ENCODE data around the gene PPP3R1. TPM values are rescaled to one million over a fixed set of nuclear protein-coding genes. Genes with fewer than 3 reads are reported as not detected.

PPP3R1 gene
- total RNA-seq, 1 donor from 2014 or later: 65.7 TPM

GRCh38 chr2:68157402-68158133 lies 94.8 kb downstream of the PPP3R1 start, which contains the start of gene PNO1:
TSS of gene PNO1 (plus strand) at chr2:68157888. CDS start at chr2:68157935, 47 bp downstream.
- Mint-ChIP-seq H3K27me3 (ENCODE audit: unreplicated experiment) (peaks cover 4% of the 10 kb centered on the region), H3K36me3 (ENCODE audit: low read depth, unreplicated experiment) (peaks cover 12% of the 10 kb centered on the region), H3K9me3 (ENCODE audit: unreplicated experiment) (no peaks in the 10 kb centered on the region), H3K27ac (ENCODE audit: unreplicated experiment) (peak within 1 kb of the TSS; percentile 100), H3K4me3 (ENCODE audit: unreplicated experiment) (peak within 1 kb of the TSS; percentile 95), H3K4me1 (ENCODE audit: unreplicated experiment) (peaks cover 26% of the 10 kb centered on the region)
- peak; percentile 94 for DNase-seq (ENCODE audit: low spot score)
- TF ChIP-seq, protein P1, sequence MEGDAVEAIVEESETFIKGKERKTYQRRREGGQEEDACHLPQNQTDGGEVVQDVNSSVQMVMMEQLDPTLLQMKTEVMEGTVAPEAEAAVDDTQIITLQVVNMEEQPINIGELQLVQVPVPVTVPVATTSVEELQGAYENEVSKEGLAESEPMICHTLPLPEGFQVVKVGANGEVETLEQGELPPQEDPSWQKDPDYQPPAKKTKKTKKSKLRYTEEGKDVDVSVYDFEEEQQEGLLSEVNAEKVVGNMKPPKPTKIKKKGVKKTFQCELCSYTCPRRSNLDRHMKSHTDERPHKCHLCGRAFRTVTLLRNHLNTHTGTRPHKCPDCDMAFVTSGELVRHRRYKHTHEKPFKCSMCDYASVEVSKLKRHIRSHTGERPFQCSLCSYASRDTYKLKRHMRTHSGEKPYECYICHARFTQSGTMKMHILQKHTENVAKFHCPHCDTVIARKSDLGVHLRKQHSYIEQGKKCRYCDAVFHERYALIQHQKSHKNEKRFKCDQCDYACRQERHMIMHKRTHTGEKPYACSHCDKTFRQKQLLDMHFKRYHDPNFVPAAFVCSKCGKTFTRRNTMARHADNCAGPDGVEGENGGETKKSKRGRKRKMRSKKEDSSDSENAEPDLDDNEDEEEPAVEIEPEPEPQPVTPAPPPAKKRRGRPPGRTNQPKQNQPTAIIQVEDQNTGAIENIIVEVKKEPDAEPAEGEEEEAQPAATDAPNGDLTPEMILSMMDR (IDR thresholded peaks at IDR 0.05; ENCODE audit: unreplicated experiment): no peak

DNA sequence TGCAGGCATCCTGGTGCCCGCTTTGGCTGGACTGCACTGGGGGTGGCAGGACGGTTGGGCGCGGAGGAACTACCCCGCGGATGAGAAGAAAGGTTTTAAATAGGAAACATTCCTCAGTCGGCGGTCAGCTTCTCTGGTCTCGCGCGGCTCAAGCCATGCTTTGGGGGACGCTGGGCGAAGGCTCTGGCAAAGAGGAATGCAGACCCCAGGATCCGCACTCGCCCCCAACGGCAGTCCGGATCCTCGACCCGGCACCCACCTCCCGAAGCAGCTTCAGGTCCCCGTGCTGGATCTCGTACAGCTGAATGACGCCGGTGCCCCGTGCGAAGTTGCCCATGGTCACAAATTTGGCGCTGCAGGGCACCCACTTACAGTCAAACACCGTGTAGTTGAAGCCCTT lies 95.3 kb downstream of the PPP3R1 start:
- peak overlapping the region; percentile 100 for H3K27ac Mint-ChIP-seq (ENCODE audit: unreplicated experiment)

GRCh38 chr2:68156419-68156818 lies 95.9 kb downstream of the PPP3R1 start:
- peaks cover 7% of the 10 kb centered on the region for H3K36me3 Mint-ChIP-seq (ENCODE audit: low read depth, unreplicated experiment)
- TF ChIP-seq, protein P1 (IDR thresholded peaks at IDR 0.05; ENCODE audit: unreplicated experiment): no peak
- H3K27me3 Mint-ChIP-seq (ENCODE audit: unreplicated experiment): peaks cover 4% of the 10 kb centered on the region
- H3K27ac Mint-ChIP-seq (ENCODE audit: unreplicated experiment): peak overlapping the region; percentile 100
- no peak for DNase-seq (ENCODE audit: low spot score)
- no peaks in the 10 kb centered on the region for H3K9me3 Mint-ChIP-seq (ENCODE audit: unreplicated experiment)
- H3K4me3 Mint-ChIP-seq (ENCODE audit: unreplicated experiment): peak overlapping the region; percentile 95
- H3K4me1 Mint-ChIP-seq (ENCODE audit: unreplicated experiment): peaks cover 37% of the 10 kb centered on the region

More for the DNA sequence above, 95.3 kb downstream of the PPP3R1 start:
- Mint-ChIP-seq H3K36me3 (ENCODE audit: low read depth, unreplicated experiment) (peaks cover 8% of the 10 kb centered on the region), H3K9me3 (ENCODE audit: unreplicated experiment) (no peaks in the 10 kb centered on the region), H3K4me3 (ENCODE audit: unreplicated experiment) (peak overlapping the region; percentile 95), H3K4me1 (ENCODE audit: unreplicated experiment) (peaks cover 32% of the 10 kb centered on the region), H3K27me3 (ENCODE audit: unreplicated experiment) (peaks cover 4% of the 10 kb centered on the region)
- TF ChIP-seq, protein P1 (IDR thresholded peaks at IDR 0.05; ENCODE audit: unreplicated experiment): no peak
- peak; percentile 41 for DNase-seq (ENCODE audit: low spot score)

- H3K27ac Mint-ChIP-seq (ENCODE audit: unreplicated experiment): no peak overlapping the region
- H3K9me3 Mint-ChIP-seq (ENCODE audit: unreplicated experiment): no peaks in the 10 kb centered on the region
- TF ChIP-seq, protein P1 (IDR thresholded peaks at IDR 0.05; ENCODE audit: unreplicated experiment): no peak
- DNase-seq (ENCODE audit: low spot score): no peak
- no peak overlapping the region for H3K4me3 Mint-ChIP-seq (ENCODE audit: unreplicated experiment)
- peaks cover 8% of the 10 kb centered on the region for H3K27me3 Mint-ChIP-seq (ENCODE audit: unreplicated experiment)
- peaks cover 44% of the 10 kb centered on the region for H3K4me1 Mint-ChIP-seq (ENCODE audit: unreplicated experiment)
- peaks cover 2% of the 10 kb centered on the region for H3K36me3 Mint-ChIP-seq (ENCODE audit: low read depth, unreplicated experiment)
Measured at GRCh38 chr2:68155618-68156017, 96.7 kb downstream of the PPP3R1 start.

DNA sequence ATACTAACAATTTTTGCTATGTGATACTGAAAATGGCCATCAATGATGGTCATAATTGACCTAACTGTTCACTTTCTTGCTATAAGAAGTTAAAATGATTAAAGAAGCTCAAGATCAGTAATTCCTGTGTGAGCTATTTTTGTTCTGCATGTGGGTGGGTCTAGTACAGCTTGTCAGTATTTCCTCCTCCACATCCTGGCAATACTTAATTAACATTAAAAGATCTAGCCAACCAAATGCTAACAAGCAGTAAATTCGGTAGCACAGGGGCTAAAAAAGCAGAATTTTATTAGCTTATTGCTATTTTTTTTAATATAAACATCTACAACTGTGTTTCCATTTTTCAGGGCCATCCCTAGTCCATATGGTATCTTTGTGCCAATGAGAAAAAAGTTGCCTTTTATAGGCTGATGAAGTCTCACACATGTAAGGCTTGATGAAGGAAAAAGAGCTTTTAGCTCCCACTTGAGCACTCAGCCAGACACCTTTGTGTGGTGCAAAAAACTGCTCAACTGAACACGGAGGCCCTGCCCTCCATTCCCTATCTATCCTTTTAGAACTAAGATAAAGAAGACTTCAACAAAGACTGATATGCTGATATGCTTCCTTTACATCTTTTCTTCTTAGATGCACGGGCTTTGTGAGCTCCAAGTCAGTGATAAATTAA lies 99.5 kb downstream of the PPP3R1 start:
- H3K27me3 Mint-ChIP-seq (ENCODE audit: unreplicated experiment): peaks cover 8% of the 10 kb centered on the region
- no peak overlapping the region for H3K4me3 Mint-ChIP-seq (ENCODE audit: unreplicated experiment)
- peaks cover 2% of the 10 kb centered on the region for H3K36me3 Mint-ChIP-seq (ENCODE audit: low read depth, unreplicated experiment)
- H3K27ac Mint-ChIP-seq (ENCODE audit: unreplicated experiment): no peak overlapping the region
- no peaks in the 10 kb centered on the region for H3K9me3 Mint-ChIP-seq (ENCODE audit: unreplicated experiment)
- no peak for DNase-seq (ENCODE audit: low spot score)
- TF ChIP-seq, protein P1 (IDR thresholded peaks at IDR 0.05; ENCODE audit: unreplicated experiment): no peak
- peaks cover 35% of the 10 kb centered on the region for H3K4me1 Mint-ChIP-seq (ENCODE audit: unreplicated experiment)
